Epidermal melanocyte (primary cell): ENCODE results near the gene PRMT2.
"Not testable (repeated sequence)": the region's sequence is repeated elsewhere in the genome, so short reads cannot be mapped to it uniquely, and the experiment has no call there.

Experiments used
- DNase-seq: peaks from one replicate; pipeline ENCODE4 v3.0.0; 2011; ENCODE audit warnings: low spot score; ENCODE audit not compliant: insufficient read length

Gene PRMT2

GRCh38 chr21:46617267-46618051 lies 18.0 kb upstream of the PRMT2 start:
- DNase-seq: no peak

DNA sequence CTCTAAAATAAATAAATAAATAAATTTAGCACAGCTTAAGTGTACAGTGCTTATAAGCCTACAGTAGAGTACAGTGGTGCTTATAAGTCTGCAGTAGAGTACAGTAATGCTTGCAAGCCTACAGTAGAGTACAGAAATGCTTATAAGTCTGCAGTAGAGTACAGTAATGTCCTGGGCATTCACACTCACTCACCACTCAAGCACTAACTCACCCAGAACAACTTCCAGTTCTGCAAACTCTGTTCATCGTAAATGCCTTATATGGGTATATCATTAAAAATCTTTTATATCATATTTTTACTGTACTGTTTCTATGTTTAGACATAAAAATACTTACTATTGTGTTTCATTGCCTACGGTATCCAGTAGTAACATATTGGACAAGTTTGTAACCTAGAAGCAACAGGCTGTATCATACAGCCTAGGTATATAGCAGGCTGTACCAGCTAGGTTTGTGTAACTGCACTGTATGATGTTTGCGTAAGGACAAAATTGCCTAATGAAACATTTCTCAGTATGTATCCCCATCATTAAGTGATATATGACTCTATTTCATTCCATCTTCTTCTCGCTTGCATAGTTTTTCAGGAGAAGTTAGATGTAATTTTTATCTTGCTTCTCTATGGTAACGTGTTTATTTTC lies 16.6 kb upstream of the PRMT2 start:
- no peak for DNase-seq

- DNase-seq: no peak
Observed at GRCh38 chr21:46619846-46620245, 15.6 kb upstream of the PRMT2 start.

GRCh38 chr21:46620846-46621245 lies 14.6 kb upstream of the PRMT2 start:
- DNase-seq: no peak

DNA sequence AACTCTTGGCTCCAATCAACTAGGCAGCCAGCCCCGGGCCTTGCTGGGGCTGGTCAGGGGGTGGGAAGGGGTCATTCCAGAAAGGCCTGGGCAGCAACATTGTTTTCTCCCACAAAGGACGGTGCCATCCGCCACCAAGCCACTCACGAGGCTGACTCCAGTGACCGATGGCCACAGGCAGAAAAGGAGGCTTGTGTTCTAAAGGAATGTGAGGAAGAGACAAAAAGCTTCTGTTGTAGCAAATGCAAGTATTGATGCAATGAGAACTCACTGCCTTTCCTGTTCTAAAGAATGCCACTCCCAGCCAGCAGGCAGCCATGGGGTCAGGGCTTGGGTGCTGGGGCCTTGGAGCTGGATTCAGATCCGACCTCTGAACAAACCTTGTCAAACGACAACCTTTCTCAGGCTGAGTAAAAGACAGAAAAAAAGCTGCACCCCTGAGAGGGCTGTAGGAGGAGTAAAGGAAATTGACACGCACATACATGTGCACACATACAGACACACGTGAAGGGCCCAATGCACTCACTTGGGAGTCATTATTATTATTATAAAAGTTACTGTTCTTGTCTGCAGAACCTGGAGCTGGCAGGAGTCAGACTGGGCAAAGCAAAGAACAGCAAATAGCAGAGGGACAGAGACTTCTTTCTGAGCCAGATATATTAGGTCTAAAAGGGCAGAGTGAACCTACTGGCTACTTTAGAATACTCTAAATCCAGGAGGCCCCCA lies 13.9 kb upstream of the PRMT2 start:
- no peak for DNase-seq

DNA sequence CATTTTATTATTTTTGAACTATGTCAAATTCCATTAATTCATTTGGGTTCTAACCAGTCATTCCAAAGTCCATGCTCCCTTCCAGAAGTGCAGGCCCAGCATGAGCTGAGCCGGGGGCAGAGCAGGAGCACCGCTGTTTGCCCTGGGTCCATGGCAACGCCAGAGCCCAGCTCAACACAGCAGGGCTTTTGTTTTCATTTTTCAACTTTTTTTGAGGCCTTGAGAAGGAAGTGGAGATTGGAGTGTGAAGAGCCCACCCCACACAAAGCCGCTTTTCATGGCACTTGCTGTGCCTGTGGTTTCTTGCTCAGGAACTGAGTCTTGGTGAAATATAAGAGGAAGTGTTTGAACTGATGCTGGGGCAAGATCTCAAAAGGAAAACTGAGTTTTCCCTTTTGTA lies 13.2 kb upstream of the PRMT2 start:
- DNase-seq: peak; percentile 55

- no peak for DNase-seq
Observed at GRCh38 chr21:46624050-46624449, 11.4 kb upstream of the PRMT2 start.

DNA sequence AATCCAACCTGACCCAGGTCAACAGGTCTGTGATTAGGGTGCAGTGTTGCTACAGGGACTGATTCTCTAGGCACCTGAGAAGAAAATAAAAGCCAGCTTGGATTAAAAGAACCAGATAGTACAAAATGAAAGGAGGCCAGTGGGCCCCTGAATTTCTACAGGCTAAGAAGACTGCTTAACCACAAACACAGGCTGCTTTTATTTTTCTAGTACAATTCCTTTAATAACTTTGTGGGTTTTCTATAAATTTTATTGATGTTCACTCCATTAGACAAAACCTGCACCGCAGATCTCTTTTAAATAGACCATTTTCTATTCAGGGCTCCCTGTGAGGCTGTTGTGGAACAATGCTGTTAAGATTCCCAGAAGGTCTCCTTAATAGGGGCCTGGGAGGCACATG lies 9.7 kb upstream of the PRMT2 start:
- DNase-seq: no peak

DNA sequence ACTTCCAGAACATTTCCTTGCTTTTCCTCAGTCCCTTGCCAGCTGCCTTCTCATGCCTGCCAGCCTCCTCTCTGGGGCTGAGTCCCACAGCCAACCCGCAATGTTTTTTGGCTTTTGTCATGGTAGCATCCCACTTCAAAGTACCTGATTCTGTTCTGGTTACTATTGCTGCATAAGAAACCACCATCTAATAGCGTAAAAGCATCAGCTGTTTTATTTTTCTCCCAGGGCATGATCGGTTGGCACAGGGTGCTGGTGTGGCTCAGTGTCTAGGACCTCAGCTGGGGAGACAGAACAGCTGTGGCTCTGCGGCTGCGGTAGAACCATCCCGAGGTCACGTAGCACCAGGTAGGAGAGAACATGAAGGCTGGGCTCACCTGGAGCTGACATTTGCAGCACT lies 8.9 kb upstream of the PRMT2 start:
- no peak for DNase-seq

DNA sequence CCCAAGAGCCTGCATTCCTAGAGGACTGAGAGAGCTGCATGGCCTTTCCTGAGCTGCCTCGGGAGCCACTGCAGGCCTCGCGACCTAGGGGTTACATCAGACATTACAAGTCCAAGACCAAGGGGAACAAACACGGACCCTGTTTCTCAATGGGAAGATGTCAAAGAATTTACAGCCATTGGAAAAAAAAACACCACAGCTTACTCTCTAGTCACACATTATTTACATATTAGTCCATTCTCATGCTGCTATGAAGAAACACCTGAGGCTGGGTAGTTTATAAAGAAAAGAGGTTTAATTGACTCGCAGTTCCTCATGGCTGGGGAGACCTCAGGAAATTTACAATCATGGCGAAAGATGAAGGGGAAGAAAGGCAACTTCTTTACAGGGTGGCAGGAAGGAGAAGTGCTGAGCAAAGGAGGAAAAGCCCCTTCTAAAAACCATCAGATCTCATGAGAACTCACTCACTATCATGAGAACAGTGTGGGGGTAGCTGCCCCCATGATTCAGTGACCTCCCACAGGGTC lies 8.4 kb upstream of the PRMT2 start:
- DNase-seq: no peak

DNA sequence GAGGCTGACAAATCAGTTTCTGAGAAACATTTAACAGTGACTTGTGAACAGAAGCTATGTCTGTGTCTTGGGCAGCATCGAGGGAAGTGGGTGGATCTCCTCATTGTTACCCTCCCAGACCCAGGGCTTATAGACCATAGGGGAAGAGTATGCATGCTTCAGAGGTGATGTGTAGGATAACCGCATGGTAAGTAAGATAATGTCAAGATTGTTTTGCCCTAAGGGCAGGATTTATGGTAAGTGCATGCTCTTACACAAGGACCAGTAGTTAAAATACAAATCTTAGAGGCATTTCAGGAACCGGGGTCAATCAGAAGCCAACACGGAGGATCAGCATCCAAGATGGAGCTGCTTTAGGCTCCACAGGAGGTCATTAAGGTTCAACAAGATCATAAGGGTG lies 7.7 kb upstream of the PRMT2 start:
- DNase-seq: no peak

DNA sequence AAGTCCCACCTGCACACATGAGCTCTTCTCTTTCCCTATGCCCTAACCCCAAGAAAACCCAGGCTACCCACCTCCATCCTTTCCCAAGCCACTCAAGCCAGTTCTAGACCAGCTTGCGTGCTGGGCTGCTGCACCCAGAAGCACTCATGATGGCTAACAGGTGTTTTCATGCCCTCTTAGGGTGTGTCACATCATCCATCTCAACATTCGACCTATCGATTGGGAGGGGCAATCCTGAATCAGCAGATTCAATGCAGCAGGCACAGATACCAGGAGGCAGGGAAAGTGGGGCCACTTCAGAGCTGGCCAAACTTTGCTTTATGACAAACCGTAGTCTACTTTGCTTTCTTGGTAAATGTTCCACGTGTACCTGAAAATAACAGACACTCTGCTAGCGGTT lies 6.6 kb upstream of the PRMT2 start:
- DNase-seq: no peak

DNA sequence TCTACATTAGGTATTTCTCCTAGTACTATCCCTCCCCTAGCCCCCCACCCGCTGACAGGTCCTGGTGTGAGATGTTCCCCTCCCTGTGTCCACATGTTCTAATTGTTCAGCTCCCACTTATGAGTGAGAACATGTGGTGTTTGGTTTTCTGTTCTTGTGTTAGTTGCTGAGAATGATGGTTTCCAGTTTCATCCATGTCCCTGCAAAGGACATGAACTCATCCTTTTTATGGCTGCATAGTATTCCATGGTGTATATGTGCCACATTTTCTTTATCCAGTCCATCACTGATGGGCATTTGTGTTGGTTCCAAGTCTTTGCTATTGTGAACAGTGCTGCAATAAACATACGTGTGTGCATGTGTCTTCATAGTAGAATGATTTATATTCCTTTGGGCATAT lies 4.6 kb upstream of the PRMT2 start:
- DNase-seq: not testable (repeated sequence)

GRCh38 chr21:46633566-46633965 lies 1.9 kb upstream of the PRMT2 start:
- DNase-seq: no peak

GRCh38 chr21:46634427-46634826 lies 1.0 kb upstream of the PRMT2 start:
- no peak for DNase-seq

- peak; percentile 71 for DNase-seq
Observed at GRCh38 chr21:46634966-46635323, 529 bp upstream of the PRMT2 start.

DNA sequence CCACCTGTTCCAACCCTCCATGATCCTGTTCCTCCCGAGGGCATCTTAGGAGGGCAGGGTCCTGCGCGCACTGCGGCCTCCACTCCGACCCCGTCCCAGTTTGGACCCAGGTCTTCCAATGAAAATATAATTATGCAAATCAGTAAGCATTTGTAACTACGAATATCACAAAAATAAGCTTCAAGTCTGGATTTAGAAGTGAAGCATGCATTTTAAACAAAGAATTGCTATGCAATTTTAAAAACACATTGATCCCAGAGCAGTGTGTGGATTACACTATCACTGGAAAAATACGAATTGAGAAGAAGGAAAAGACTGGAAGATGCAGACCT lies 673 bp downstream of the PRMT2 start:
- DNase-seq: no peak

- DNase-seq: no peak
Observed at GRCh38 chr21:46636550-46637285, 1.2 kb downstream of the PRMT2 start.

- no peak for DNase-seq
Observed at GRCh38 chr21:46637952-46638746, 2.7 kb downstream of the PRMT2 start.

- DNase-seq: peak; percentile 28
Observed at GRCh38 chr21:46639489-46640386, 4.3 kb downstream of the PRMT2 start.
